ENCODE measurements around the gene NDUFS8. TPM values are rescaled to one million over a fixed set of nuclear protein-coding genes. Genes with fewer than 3 reads are reported as not detected.

NDUFS8 gene
- total and polyA plus RNA-seq, 2 donors (not counting 1 experiment from before 2014, with no cell fraction given): 73.9 to 84.6 TPM

- H3K27ac ChIP-seq (ENCODE audit: low read length in 2 of 2): peak overlapping the region; percentile 43 to 64
Measured at GRCh38 chr11:68036141-68036716, 5.7 kb downstream of the NDUFS8 start.

More at GRCh38 chr11:68036141-68036716, 5.7 kb downstream of the NDUFS8 start:
- no peak overlapping the region for H2AFZ ChIP-seq (ENCODE audit: insufficient read depth, low read depth, low read length, poor library complexity, severe bottlenecking)
- DNase-seq (no peak), ATAC-seq (ENCODE audit: low read depth) (no peak)
- Mint-ChIP-seq H3K4me3 (no peak overlapping the region), H3K27me3 (no peaks in the 10 kb centered on the region), H3K4me1 (peaks cover 29% of the 10 kb centered on the region), H3K9me3 (ENCODE audit: insufficient read depth) (no peaks in the 10 kb centered on the region), H3K27ac (no peak overlapping the region)
- no peak for TF ChIP-seq CTCF (IDR thresholded peaks at IDR 0.05)
- no peak for TF ChIP-seq EZH2 (IDR thresholded peaks at IDR 0.05; ENCODE audit: borderline replicate concordance, insufficient read depth, low read depth, low read length, poor library complexity, severe bottlenecking)
- H3K4me1 ChIP-seq (ENCODE audit: control insufficient read depth in 2 of 2, insufficient read depth in 2 of 2, low read length in 2 of 2): peaks cover 26 to 52% of the 10 kb centered on the region in 2 donors
- peaks cover 17% of the 10 kb centered on the region for H4K20me1 ChIP-seq (ENCODE audit: control insufficient read depth, insufficient read depth, low read length, poor library complexity, severe bottlenecking)
- H3K9ac ChIP-seq (ENCODE audit: low read length): no peak overlapping the region
- no peak overlapping the region for H3K4me3 ChIP-seq (ENCODE audit: control extremely low read depth in 1 of 5, extremely low read depth in 1 of 5, insufficient read depth in 1 of 5, low read depth in 2 of 5, low read length in 4 of 5)
- peaks cover 0 to 18% of the 10 kb centered on the region in 2 experiments for H3K36me3 ChIP-seq (replicated peaks in 1 of 2; ENCODE audit: control extremely low read depth in 1 of 2, control insufficient read depth in 1 of 2, extremely low read depth in 1 of 2, insufficient read depth in 2 of 2, low read length in 1 of 2)
- no peak overlapping the region for H3K4me2 ChIP-seq (replicated peaks; ENCODE audit: low read depth, low read length, poor library complexity, severe bottlenecking)
- intact Hi-C loops (cut with micrococcal nuclease): loop anchor here (10.0 kb wide), 2 partner anchors 179 to 429 kb away; partner anchors contain the start of genes KMT5B and PPP6R3
- peaks cover 42% of the 10 kb centered on the region for H3K79me2 ChIP-seq (ENCODE audit: control insufficient read depth, insufficient read depth, low read length)
- CTCF ChIA-PET: interaction anchor here (1.4 kb wide), 1 partner anchor 261 kb away, joined by 3 read pairs; no protein-coding TSS in a partner anchor
- 91% methylated on average over 27 of the region's 27 CpGs for WGBS (ENCODE audit: insufficient coverage)
- no peaks in the 10 kb centered on the region for H3K27me3 ChIP-seq (replicated peaks in 1 of 4; ENCODE audit: control extremely low read depth in 1 of 4, control insufficient read depth in 3 of 4, insufficient read depth in 4 of 4, low read length in 3 of 4)
- no peaks in the 10 kb centered on the region for H3K9me3 ChIP-seq (ENCODE audit: control extremely low read depth in 1 of 3, control insufficient read depth in 2 of 3, insufficient read depth in 1 of 3, low read length in 2 of 3)
- POLR2A ChIA-PET: no interaction called here

Data from B cell (primary cell).